WI38 (cell line): ENCODE results near the gene NPAT.
A peak's percentile ranks its signal among the peaks of the same experiment; 100 is the strongest.

Experiments
- H3K4me3 ChIP-seq: 2 replicates; pipeline ENCODE4 v1.5.1; 2011; ENCODE audit warnings: low read depth, mild to moderate bottlenecking, control low read depth, low read length
- TF ChIP-seq, protein P1 (sequence below): IDR thresholded peaks from 2 replicates; pipeline ENCODE4 v1.5.1; 2012; ENCODE audit warnings: low read depth, mild to moderate bottlenecking, control low read depth, low read length

The NPAT gene

DNA sequence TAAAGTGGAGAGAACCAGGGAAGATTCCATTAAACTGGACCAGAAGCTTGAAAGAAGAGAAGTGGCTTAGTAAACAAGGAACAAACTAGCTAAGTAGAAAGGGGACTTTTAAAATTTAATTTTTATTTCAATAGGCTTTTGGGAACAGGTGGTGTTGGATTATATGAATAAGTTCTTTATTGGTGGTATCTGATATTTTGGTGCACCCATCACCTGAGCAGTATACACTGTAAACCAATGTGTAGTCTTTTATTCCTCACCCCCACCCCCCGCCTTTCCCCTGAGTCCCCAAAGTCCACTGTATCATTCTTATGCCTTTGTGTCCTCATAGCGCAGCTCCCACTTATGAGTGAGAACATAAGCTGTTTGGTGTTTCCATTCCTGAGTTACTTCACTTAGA is 93.7 kb downstream of the NPAT start:
- H3K4me3 ChIP-seq = no peak overlapping the region
- TF ChIP-seq, protein P1, sequence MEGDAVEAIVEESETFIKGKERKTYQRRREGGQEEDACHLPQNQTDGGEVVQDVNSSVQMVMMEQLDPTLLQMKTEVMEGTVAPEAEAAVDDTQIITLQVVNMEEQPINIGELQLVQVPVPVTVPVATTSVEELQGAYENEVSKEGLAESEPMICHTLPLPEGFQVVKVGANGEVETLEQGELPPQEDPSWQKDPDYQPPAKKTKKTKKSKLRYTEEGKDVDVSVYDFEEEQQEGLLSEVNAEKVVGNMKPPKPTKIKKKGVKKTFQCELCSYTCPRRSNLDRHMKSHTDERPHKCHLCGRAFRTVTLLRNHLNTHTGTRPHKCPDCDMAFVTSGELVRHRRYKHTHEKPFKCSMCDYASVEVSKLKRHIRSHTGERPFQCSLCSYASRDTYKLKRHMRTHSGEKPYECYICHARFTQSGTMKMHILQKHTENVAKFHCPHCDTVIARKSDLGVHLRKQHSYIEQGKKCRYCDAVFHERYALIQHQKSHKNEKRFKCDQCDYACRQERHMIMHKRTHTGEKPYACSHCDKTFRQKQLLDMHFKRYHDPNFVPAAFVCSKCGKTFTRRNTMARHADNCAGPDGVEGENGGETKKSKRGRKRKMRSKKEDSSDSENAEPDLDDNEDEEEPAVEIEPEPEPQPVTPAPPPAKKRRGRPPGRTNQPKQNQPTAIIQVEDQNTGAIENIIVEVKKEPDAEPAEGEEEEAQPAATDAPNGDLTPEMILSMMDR = no peak

DNA sequence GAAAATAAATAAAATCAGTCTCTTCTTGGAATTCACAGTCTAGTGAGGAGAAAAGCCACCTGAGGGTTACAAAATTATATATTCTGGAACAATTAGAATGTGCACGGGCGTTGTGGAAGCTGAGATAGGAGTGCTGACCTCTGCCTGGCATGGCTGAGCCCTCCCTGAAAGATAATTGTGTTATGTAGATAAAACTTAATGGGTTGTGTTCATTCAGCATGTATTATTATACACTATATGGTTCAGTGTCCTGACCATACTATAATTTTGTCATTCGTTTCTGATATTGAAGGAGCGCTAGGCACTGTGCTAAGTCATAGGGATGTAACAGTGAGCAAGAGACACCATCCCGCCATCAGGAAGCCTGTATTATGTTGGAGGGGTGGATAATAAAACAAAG is 97.3 kb downstream of the NPAT start:
- no peak overlapping the region for H3K4me3 ChIP-seq
- TF ChIP-seq, protein P1 = no peak

DNA sequence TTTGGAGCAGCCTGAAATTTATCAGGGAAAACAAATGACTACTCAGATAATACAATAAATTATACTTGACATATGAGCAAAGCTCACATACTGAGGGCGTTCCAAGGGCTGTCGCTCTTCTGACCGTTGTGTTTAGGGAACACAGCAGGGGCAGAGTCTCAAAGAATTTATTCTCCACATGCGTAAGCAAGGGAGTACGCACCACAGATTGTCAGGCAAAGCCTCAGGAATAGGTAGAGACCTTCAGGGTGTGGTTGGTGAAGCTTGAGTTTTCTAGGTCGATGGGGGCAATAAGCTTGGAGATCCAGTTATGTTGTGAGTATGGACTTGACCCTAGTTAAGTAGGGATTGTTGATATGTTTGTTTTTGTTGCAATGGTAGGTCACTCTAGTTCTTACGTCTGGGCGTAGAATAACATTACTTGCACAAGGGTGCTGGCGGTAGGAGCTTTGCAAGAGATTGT is 100.2 kb downstream of the NPAT start:
- H3K4me3 ChIP-seq = peak overlapping the region; percentile 81
- TF ChIP-seq, protein P1 = no peak

DNA sequence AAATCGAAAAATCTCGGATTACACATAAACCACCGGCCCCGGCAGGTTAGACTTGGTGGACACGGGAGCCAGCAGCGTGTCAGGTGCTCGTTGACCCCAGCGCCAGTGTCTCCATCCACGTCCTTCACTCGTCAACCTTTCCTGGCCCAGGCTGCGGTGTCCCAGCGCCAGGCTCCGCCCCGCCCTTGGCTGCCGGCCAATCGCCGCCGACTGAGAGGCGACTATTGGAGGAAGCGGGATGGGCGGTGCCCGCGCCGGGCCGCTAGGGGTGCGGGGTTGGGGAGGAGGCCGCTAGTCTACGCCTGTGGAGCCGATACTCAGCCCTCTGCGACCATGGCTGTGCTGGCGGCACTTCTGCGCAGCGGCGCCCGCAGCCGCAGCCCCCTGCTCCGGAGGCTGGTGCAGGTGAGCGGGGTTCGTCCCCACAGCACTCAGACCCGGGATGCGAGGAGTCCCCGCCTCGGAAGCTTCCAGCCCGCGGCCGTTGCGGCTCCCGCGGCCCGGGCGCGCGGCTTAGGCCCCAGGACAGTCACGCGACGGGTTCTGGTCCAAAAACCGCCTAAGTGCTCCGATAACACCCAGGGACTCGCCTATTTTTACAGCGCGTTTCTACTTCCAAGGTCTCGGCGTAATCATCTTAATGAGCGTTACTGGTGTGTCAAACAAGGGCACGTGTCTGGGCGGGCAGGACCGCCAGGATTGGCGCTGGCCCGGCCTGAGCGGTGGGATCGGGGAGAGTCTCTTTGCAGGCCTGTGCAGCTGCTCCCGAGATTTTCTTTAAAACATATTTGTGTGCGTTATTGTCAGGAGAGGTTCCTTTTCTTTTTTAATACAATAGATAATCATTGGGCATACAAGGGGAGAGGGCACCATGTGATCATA is 100.9 kb downstream of the NPAT start, which contains the start of gene ACAT1:
ACAT1 (plus strand) TSS at position 294 of the 882 bp plus-strand sequence; CDS start at position 334, 40 bp downstream.
- TF ChIP-seq, protein P1 = no peak
- peak within 1 kb of the TSS; percentile 81 for H3K4me3 ChIP-seq

DNA sequence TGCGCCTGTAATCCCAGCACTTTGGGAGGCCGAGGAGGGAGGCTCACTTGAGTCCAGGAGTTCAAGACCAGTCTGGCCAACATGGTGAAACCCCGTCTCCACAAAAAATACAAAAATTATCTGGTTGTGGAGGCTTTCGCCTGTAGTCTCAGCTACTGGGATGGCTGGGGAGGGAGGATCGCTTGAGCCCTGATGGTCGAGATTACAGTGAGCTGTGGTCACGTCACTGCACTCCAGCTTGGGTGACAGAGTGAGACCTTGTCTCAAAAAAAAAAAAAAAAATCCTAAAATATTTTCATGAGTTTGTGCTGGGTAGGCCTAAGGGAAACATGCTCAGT is 101.5 kb downstream of the NPAT start:
- peak overlapping the region; percentile 81 for H3K4me3 ChIP-seq

DNA sequence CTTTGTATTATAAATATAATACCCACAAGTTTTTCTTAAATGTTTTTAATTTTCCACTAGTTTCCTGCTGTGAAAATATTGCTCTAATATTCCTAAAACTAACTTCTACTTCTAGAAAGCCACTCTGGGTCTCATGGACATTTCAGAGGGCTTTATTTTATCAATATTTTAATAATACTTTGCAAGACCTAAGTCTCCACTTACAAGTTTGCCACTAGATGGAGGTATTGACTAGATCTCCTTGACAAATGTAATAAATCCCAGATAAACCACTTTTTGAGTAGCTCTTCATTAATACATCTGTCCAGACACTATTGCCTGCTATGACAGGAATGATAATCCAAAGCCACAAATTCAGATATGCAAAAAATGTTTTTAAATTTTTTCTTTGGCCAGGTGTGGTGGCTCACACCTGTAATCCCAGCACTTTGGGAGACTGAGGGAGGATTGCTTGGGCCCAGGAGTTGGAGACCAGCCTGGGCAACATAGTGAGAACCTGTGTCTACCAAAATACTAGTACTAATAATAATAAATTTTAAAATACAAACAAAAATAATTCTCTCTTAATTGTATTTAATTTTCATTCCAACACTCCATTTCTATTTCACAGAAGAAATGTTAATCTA is 104.6 kb downstream of the NPAT start:
- TF ChIP-seq, protein P1 = peak; percentile 26; the same call in 1 of the 2 replicates
- no peak overlapping the region for H3K4me3 ChIP-seq

DNA sequence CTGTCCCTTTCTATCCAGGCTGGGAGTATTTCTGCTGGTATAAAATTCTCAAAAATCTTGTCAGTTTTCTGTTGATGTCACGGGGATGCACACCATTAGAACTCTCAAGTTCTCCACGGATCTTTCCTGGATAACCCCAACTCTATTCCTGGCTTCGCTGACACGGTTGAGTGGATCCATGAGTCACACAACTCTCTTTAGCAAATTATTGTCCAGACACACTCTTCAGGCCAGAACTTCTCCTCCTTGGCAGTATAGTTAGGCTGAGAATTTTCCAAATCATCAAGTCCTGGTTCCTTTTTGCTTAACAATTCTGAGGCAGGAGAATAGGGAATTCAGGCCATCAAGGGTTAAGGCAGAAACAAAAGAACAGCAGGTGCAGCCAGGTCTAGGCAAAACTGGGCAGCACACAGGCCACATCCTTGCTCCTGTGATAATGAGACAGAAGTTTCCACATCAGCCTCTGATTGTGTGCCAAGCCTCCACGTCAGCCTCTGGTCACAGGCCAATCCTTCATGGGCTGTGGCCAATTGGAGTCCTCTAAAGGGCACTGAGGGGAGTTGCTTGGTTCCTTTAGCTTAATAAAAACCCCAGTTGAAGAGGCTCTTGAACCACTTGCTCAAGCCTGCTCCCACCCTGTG is 106.8 kb downstream of the NPAT start:
- no peak overlapping the region for H3K4me3 ChIP-seq
- TF ChIP-seq, protein P1 = no peak
